Measurements from ENCODE around the gene SLC4A3.

Gene SLC4A3

DNA sequence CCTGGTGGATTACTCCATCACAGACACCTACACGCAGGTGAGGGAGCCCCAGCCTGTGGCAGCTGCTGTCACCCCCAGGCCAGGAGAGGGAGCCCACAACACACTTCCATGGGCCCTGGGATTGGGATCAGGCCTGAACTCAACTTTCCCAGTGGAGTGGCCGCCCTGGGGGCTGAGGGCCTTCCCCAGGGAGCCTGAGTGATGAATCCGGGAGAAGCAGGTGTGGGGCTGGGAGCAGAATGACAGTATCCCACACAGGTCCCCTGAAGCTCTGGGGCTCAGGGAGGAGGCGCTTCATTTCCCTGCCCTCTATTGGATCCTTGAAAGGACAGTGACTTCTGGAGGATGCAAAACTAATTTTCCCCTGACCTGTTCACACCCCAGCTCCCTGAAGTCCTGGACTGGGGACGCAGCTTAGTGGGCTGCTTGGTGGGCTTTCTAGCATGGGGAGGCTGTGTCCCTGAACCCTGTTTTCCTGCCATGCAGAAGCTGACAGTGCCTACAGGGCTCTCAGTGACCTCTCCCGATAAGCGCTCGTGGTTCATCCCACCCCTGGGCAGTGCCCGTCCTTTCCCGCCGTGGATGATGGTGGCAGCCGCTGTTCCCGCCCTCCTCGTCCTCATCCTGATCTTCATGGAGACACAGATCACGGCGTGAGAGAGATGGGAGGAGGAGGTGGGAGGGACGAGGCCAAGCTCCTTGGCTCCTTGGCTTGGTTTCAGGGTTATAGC is 11.0 kb downstream of the SLC4A3 start:
- WGBS (ENCODE audit: insufficient coverage, insufficient read length), result no CpG with 5 or more reads among the region's 17 CpGs
- no peak overlapping the region for H3K4me3 ChIP-seq (ENCODE audit: low read length)

DNA sequence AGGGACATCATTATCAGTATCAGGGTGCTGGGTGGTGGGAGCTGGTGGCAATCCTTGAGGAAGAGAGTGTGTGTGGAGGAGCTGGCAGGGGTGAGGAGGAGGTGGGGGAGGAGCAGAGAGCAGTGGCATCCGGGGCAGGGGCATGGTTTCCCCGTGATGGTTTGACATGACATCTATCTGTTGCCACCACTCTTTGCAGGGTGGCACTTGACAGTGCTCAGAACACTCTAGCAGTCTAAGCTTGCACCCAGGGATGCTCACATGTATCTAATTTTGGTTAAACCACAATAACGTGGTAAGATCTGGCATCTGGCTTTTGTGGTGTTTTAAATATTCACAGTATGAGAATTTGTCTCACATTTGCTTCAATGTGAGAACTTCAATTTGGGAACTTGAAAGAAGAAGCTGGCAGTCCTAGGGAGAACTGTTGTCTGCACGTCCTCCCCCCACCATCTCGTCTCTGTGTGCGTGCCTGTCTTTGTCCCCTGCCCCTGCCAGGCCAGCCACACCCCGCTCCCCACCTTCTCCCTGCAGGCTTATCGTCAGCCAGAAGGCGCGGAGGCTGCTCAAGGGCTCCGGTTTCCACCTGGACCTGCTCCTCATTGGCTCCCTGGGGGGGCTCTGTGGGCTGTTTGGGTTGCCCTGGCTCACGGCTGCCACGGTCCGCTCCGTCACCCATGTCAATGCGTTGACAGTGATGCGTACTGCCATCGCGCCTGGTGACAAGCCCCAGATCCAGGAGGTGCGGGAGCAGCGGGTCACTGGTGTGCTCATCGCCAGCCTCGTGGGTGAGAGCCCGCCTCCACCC is 11.7 kb downstream of the SLC4A3 start:
- WGBS (ENCODE audit: insufficient coverage, insufficient read length), result no CpG with 5 or more reads among the region's 24 CpGs
- Histone ChIP-seq H3K36me3 (ENCODE audit: control insufficient read depth, insufficient read depth, low read length) (no peaks in the 10 kb centered on the region), H3K27me3 (ENCODE audit: control insufficient read depth, insufficient read depth, low read length) (no peaks in the 10 kb centered on the region), H3K9me3 (ENCODE audit: control insufficient read depth, insufficient read depth, low read length) (no peaks in the 10 kb centered on the region), H3K4me3 (ENCODE audit: low read length) (no peak overlapping the region), H3K27ac (ENCODE audit: low read length) (no peak overlapping the region), H3K4me1 (ENCODE audit: control insufficient read depth, insufficient read depth, low read length) (no peaks in the 10 kb centered on the region; the same call in 1 of the 2 replicates)
- no peak for DNase-seq (ENCODE audit: low read depth, low spot score)

More for the DNA sequence above, 11.0 kb downstream of the SLC4A3 start:
- no peak for DNase-seq (ENCODE audit: low read depth, low spot score)
- Histone ChIP-seq H3K4me1 (ENCODE audit: control insufficient read depth, insufficient read depth, low read length) (no peaks in the 10 kb centered on the region; the same call in 1 of the 2 replicates), H3K36me3 (ENCODE audit: control insufficient read depth, insufficient read depth, low read length) (no peaks in the 10 kb centered on the region), H3K9me3 (ENCODE audit: control insufficient read depth, insufficient read depth, low read length) (no peaks in the 10 kb centered on the region), H3K27me3 (ENCODE audit: control insufficient read depth, insufficient read depth, low read length) (no peaks in the 10 kb centered on the region), H3K27ac (ENCODE audit: low read length) (no peak overlapping the region)

DNA sequence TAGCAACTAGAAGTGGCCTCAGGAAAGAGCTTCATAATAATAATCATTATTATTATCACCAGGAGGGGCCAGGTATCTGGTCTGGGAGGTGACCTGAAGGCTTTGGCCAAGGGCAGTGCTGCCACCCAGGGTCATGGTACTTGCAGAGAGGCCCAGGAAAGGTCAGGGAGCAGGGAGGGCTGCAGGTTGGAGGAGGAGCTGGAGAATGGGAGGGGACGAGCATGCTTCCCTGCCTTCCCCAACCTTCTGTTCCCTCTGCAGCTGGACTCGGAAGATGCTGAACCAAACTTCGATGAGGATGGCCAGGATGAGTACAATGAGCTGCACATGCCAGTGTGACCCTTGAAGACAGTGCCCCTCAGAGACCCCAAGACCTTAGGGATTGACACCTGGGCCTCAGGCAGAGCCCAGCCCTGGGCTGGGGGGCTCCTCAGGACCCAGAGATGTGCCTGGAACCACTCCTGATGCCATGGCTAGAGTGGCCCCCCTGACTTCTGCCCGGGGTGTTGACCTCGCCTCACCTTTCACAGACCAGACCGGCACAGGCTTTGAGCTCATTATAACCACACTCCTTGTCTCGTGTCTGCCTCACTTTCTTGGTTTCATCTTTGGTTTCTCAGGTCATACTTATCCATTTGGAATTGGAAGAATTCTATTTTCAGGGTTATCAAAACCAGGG is 14.1 kb downstream of the SLC4A3 start:
- WGBS (ENCODE audit: insufficient coverage, insufficient read length), result no CpG with 5 or more reads among the region's 7 CpGs
- no peaks in the 10 kb centered on the region for H3K9me3 ChIP-seq (ENCODE audit: control insufficient read depth, insufficient read depth, low read length)
- no peak overlapping the region for H3K27ac ChIP-seq (ENCODE audit: low read length)
- H3K36me3 ChIP-seq (ENCODE audit: control insufficient read depth, insufficient read depth, low read length), result no peaks in the 10 kb centered on the region
- H3K4me1 ChIP-seq (ENCODE audit: control insufficient read depth, insufficient read depth, low read length), result no peaks in the 10 kb centered on the region; the same call in 1 of the 2 replicates
- no peak for DNase-seq (ENCODE audit: low read depth, low spot score)
- H3K27me3 ChIP-seq (ENCODE audit: control insufficient read depth, insufficient read depth, low read length), result no peaks in the 10 kb centered on the region
- no peak overlapping the region for H3K4me3 ChIP-seq (ENCODE audit: low read length)

DNA sequence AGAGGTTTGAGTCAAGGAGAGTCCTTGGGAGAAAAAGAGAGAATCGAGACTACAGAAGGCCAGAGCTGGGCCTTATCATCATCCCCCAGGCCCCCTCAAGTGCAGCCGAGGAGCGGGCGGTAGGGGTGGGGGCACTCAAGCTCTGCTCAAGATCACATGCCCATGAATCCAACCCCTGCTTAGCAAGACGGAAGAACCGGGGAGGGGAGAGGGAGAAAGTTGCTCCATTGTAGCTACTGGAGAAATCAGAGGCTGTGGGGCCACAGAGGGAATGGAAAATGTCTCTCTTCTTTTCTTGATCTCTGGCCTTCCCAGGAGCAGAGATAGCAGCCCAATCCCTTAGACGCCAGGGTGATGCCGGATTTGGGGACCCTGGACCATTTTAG is 14.6 kb downstream of the SLC4A3 start:
- no peak overlapping the region for H3K27ac ChIP-seq (ENCODE audit: low read length)
- no peaks in the 10 kb centered on the region for H3K27me3 ChIP-seq (ENCODE audit: control insufficient read depth, insufficient read depth, low read length)
- no CpG with 5 or more reads among the region's 8 CpGs for WGBS (ENCODE audit: insufficient coverage, insufficient read length)
- H3K4me1 ChIP-seq (ENCODE audit: control insufficient read depth, insufficient read depth, low read length), result no peaks in the 10 kb centered on the region; the same call in 1 of the 2 replicates
- no peaks in the 10 kb centered on the region for H3K36me3 ChIP-seq (ENCODE audit: control insufficient read depth, insufficient read depth, low read length)
- no peaks in the 10 kb centered on the region for H3K9me3 ChIP-seq (ENCODE audit: control insufficient read depth, insufficient read depth, low read length)
- DNase-seq (ENCODE audit: low read depth, low spot score), result no peak
- H3K4me3 ChIP-seq (ENCODE audit: low read length), result no peak overlapping the region

DNA sequence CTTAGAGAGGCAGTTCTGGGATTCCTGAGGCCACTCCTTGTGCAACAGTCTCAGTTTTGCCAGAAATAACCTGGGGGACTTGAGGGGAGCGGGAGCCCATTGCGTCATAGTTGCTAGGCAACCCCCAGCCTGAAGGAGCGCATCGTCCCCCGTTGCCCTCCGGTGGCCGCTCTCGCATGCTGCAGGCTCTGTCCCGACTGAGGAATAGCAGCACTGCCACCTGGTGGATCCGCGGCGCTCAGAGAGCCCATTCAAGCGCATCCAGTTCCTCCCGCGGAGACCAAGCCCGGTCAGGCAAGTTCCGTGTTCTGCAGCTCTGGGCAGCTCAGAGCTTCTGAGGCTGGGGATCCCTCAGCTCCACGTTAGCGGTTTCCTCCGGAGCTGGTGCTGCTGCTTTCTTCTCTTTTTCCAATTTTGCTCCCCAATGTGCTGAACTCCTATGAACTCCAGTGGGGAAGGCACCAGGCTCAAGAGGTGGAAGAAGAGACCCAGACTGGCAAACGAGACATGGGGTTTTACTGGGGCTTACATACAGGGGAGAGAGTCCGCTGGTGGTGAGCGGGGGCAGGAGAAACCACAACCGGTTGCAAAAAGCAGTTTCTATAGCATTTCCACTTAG is 15.1 kb downstream of the SLC4A3 start:
- no CpG with 5 or more reads among the region's 24 CpGs for WGBS (ENCODE audit: insufficient coverage, insufficient read length)
- Histone ChIP-seq H3K27ac (ENCODE audit: low read length) (no peak overlapping the region), H3K4me3 (ENCODE audit: low read length) (no peak overlapping the region), H3K27me3 (ENCODE audit: control insufficient read depth, insufficient read depth, low read length) (no peaks in the 10 kb centered on the region), H3K4me1 (ENCODE audit: control insufficient read depth, insufficient read depth, low read length) (no peaks in the 10 kb centered on the region; the same call in 1 of the 2 replicates), H3K36me3 (ENCODE audit: control insufficient read depth, insufficient read depth, low read length) (no peaks in the 10 kb centered on the region), H3K9me3 (ENCODE audit: control insufficient read depth, insufficient read depth, low read length) (no peaks in the 10 kb centered on the region)
- peak; percentile 97 for DNase-seq (ENCODE audit: low read depth, low spot score)

DNA sequence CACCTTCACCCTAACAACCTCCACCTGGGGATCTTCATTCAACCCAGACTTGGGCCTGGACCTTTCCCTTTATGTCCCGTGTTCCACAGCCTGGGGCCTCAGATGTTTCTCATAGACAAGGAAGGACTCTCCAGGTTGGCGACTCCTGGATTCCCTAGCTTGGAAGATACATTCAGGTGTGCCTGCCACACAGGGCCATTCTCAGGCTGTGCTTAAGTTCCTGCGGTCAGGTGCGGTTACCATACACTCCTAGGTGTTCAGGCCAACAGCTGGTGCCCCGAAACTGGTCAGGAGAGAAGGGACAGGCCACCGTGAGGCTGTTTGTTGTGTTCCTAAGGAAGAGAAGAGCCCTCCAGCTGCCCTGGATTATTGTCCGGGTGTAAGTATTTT is 15.6 kb downstream of the SLC4A3 start:
- H3K9me3 ChIP-seq (ENCODE audit: control insufficient read depth, insufficient read depth, low read length), result no peaks in the 10 kb centered on the region
- no peak overlapping the region for H3K27ac ChIP-seq (ENCODE audit: low read length)
- no peak for DNase-seq (ENCODE audit: low read depth, low spot score)
- H3K27me3 ChIP-seq (ENCODE audit: control insufficient read depth, insufficient read depth, low read length), result no peaks in the 10 kb centered on the region
- no CpG with 5 or more reads among the region's 7 CpGs for WGBS (ENCODE audit: insufficient coverage, insufficient read length)
- no peaks in the 10 kb centered on the region for H3K4me1 ChIP-seq (ENCODE audit: control insufficient read depth, insufficient read depth, low read length)
- H3K4me3 ChIP-seq (ENCODE audit: low read length), result no peak overlapping the region
- H3K36me3 ChIP-seq (ENCODE audit: control insufficient read depth, insufficient read depth, low read length), result no peaks in the 10 kb centered on the region

DNA sequence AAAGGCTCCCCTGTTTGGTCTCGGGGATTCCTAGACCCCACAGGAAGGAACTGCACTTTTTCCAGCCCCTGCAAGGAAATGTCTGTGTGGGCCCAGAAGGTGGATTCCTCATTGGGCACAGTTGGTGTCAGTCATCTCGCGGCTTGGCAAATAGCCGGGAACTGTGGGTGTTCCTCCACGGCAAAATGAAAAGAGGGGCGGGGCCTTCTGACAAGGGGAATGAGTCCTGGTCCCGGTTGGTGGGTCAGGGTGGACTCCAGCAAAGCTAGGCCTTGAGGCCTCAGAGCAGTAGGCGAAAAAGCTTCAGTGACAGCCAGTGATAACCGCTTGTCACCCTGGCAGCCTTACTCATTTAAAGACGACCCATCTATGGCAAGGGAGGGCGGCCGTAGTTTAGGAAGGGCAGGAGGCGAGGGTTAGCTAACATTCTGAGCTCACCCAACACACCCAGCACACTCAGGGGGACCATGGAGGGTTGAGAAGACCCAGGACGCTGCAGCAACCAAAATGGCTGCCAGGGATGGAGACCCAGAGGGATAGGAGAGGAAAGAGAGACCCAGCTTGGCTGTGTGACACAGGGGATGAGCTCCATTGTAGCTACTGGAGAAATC is 16.5 kb downstream of the SLC4A3 start:
- DNase-seq (ENCODE audit: low read depth, low spot score), result no peak
- no peaks in the 10 kb centered on the region for H3K27me3 ChIP-seq (ENCODE audit: control insufficient read depth, insufficient read depth, low read length)
- no CpG with 5 or more reads among the region's 14 CpGs for WGBS (ENCODE audit: insufficient coverage, insufficient read length)

DNA sequence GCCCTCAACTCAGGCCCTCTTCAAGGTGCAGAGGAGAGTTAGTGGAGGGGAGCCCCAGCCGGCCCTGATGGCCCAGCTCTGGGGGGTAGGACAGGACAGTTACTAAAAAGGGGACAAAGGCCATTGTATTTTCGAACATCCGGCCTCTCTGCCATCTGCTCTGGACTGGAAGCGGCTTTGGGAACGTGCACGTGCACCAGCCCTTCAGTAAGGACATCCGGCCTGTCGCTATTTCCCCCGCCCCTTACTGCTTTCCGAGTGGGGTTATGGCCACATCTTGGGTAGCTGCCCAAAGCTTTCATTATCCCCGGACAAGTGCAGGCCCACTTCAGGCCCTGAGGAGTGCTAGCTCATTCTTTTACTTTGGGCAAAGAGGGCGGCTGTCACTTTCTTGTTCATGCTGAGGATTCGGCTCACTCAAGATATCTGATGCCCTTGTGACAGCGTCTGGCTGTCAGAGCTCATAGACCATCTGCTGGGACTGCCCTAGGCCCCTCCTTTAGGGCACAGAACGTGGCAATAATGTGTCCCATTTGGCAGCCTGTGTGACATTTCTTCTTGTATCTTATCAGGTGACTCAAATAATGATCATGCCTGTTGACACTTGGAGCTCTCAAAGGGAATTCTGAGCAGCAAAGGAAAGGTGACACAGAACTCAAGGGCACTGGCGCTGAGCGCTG is 17.5 kb downstream of the SLC4A3 start:
- no peak overlapping the region for H3K27ac ChIP-seq (ENCODE audit: low read length)
- no peaks in the 10 kb centered on the region for H3K9me3 ChIP-seq (ENCODE audit: control insufficient read depth, insufficient read depth, low read length)
- no CpG with 5 or more reads among the region's 17 CpGs for WGBS (ENCODE audit: insufficient coverage, insufficient read length)
- no peaks in the 10 kb centered on the region for H3K36me3 ChIP-seq (ENCODE audit: control insufficient read depth, insufficient read depth, low read length)
- DNase-seq (ENCODE audit: low read depth, low spot score), result no peak
- H3K27me3 ChIP-seq (ENCODE audit: control insufficient read depth, insufficient read depth, low read length), result no peaks in the 10 kb centered on the region
- H3K4me1 ChIP-seq (ENCODE audit: control insufficient read depth, insufficient read depth, low read length), result no peaks in the 10 kb centered on the region
- H3K4me3 ChIP-seq (ENCODE audit: low read length), result no peak overlapping the region

More for the DNA sequence above, 16.5 kb downstream of the SLC4A3 start:
- no peak overlapping the region for H3K4me3 ChIP-seq (ENCODE audit: low read length)
- H3K9me3 ChIP-seq (ENCODE audit: control insufficient read depth, insufficient read depth, low read length), result no peaks in the 10 kb centered on the region
- H3K36me3 ChIP-seq (ENCODE audit: control insufficient read depth, insufficient read depth, low read length), result no peaks in the 10 kb centered on the region
- H3K4me1 ChIP-seq (ENCODE audit: control insufficient read depth, insufficient read depth, low read length), result no peaks in the 10 kb centered on the region
- H3K27ac ChIP-seq (ENCODE audit: low read length), result no peak overlapping the region

DNA sequence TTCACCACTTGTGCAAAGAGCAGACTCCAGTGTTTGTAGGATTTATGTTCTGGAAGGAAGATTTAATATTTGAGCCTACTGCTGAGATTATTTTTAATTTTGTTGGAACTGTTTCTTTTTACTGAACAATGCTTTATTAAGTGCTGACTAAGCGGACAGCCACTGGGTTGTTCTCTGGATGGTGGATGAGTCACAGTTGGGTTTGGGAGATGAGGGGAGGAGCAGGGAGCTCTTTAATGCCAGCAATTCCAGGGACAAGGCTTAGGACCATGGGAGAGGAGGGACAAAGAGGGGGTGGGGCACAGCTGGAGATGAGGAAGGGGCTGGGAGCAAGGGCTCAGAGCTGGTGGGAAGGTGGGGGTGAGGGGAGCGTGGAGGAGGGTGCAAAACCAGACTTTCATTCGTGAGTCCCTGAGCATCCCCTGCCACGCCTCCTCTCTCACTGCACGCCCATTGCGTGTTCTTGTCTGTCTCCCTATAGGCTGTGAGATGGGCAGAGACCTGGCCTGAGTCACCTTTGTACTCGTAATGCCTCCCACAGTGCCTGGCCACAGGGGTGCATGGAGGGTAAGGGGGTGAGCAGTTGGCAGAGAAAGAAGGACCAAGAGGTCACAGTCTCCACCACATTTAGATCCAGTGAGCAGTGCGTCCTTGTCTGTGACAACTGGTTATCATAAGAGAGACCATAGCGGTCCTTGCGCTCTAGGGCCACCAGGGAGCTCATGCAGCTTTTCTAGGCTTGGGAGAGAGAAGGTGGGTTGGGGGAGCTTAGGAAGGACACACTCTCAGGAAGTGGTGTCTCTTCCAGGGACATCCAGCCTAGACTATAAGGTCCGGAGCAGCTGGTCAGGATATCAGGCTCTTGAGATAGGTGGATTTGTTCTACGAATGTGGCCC is 18.4 kb downstream of the SLC4A3 start:
- DNase-seq (ENCODE audit: low read depth, low spot score), result no peak
- WGBS (ENCODE audit: insufficient coverage, insufficient read length), result no CpG with 5 or more reads among the region's 12 CpGs
- Histone ChIP-seq H3K4me3 (ENCODE audit: low read length) (no peak overlapping the region), H3K27ac (ENCODE audit: low read length) (no peak overlapping the region), H3K36me3 (ENCODE audit: control insufficient read depth, insufficient read depth, low read length) (no peaks in the 10 kb centered on the region), H3K27me3 (ENCODE audit: control insufficient read depth, insufficient read depth, low read length) (no peaks in the 10 kb centered on the region), H3K9me3 (ENCODE audit: control insufficient read depth, insufficient read depth, low read length) (no peaks in the 10 kb centered on the region), H3K4me1 (ENCODE audit: control insufficient read depth, insufficient read depth, low read length) (no peaks in the 10 kb centered on the region)

Measured in iPS DF 6.9 (cell line).